GM18499 (cell line): ENCODE data around the gene LTC4S.
"Not testable (repeated sequence)": the region's sequence is repeated elsewhere in the genome, so short reads cannot be mapped to it uniquely, and the experiment has no call there.

Experiments
- ATAC-seq: cut with Tn5 transposase; IDR thresholded peaks from one replicate; pipeline ENCODE4 v1.9.1; 2021; ENCODE audit warnings: moderate number of reproducible peaks; ENCODE audit not compliant: insufficient read depth, unreplicated experiment

The LTC4S gene

GRCh38 chr5:179793468-179794139 is at the start of gene LTC4S:
Gene LTC4S (plus strand): TSS chr5:179793986. CDS start chr5:179794081, 95 bp downstream.
- no peak for ATAC-seq

- not testable (repeated sequence) for ATAC-seq
These were observed 49.7 kb upstream of the LTC4S start for GRCh38 chr5:179744106-179744505.

GRCh38 chr5:179746872-179747271 is 46.9 kb upstream of the LTC4S start:
- no peak for ATAC-seq

- no peak for ATAC-seq
These were observed 46.0 kb upstream of the LTC4S start for GRCh38 chr5:179747811-179748210.

GRCh38 chr5:179749857-179750508 is 43.8 kb upstream of the LTC4S start:
- no peak for ATAC-seq

GRCh38 chr5:179753971-179754370 is 39.8 kb upstream of the LTC4S start:
- no peak for ATAC-seq

GRCh38 chr5:179755022-179755421 is 38.8 kb upstream of the LTC4S start:
- ATAC-seq = no peak

GRCh38 chr5:179758955-179759354 is 34.8 kb upstream of the LTC4S start:
- no peak for ATAC-seq

- no peak for ATAC-seq
These were observed 33.9 kb upstream of the LTC4S start for GRCh38 chr5:179759581-179760551.

GRCh38 chr5:179762079-179762780 is 31.6 kb upstream of the LTC4S start:
- no peak for ATAC-seq

- no peak for ATAC-seq
These were observed 31.0 kb upstream of the LTC4S start for GRCh38 chr5:179762781-179763176.

- no peak for ATAC-seq
These were observed 30.4 kb upstream of the LTC4S start for GRCh38 chr5:179763215-179763945.

- no peak for ATAC-seq
These were observed 29.7 kb upstream of the LTC4S start for GRCh38 chr5:179764056-179764455.

- no peak for ATAC-seq
These were observed 28.4 kb upstream of the LTC4S start for GRCh38 chr5:179765400-179765799.

GRCh38 chr5:179766021-179766725 is 27.6 kb upstream of the LTC4S start:
- ATAC-seq = no peak

- no peak for ATAC-seq
These were observed 26.9 kb upstream of the LTC4S start for GRCh38 chr5:179766726-179767455.

GRCh38 chr5:179767496-179768100 is 26.2 kb upstream of the LTC4S start:
- ATAC-seq = no peak
